CD14-positive monocyte (primary cell): ENCODE results near the gene SCNN1A. TPM values are rescaled to one million over a fixed set of nuclear protein-coding genes. Genes with fewer than 3 reads are reported as not detected.

ENCODE experiments used
- DNase-seq, 3 donors: peaks; one replicate each; pipeline ENCODE4 v3.0.0-alpha.2; 2011 to 2022
- H2AFZ ChIP-seq: 2 replicates; pipeline ENCODE4 v1.6.0; 2012; ENCODE audit warnings: mild to moderate bottlenecking, low read depth, low read length, inconsistent platforms; ENCODE audit not compliant: insufficient read depth, poor library complexity, severe bottlenecking
- H3K27ac ChIP-seq, 2 donors: 1 replicate in 1 of 2; 2 replicates in 1 of 2; pipeline ENCODE4 v1.5.1; 2012 to 2013; ENCODE audit warnings: low read length in 2 of 2, control low read depth in 1 of 2, inconsistent platforms in 1 of 2, low read depth in 1 of 2, mild to moderate bottlenecking in 1 of 2
- H3K27me3 ChIP-seq, 2 donors: one replicate each; pipeline versions ENCODE4 v1.6.0 to v1.6.1; 2011 to 2013; ENCODE audit warnings: low read length in 2 of 2; ENCODE audit not compliant: control insufficient read depth in 2 of 2, insufficient read depth in 2 of 2
- H3K36me3 ChIP-seq, 2 donors: replicated peaks in 1 of 2; 1 replicate in 1 of 2; 2 replicates in 1 of 2; pipeline versions ENCODE4 v1.5.1 to v1.6.1; 2012 to 2013; ENCODE audit warnings: low read length in 2 of 2, control low read depth in 1 of 2, inconsistent platforms in 1 of 2, mild to moderate bottlenecking in 1 of 2; ENCODE audit not compliant: insufficient read depth in 2 of 2, control insufficient read depth in 1 of 2
- H3K4me1 ChIP-seq, 2 donors: 1 replicate in 1 of 2; 2 replicates in 1 of 2; pipeline versions ENCODE4 v1.5.1 to v1.6.1; 2012 to 2013; ENCODE audit warnings: low read length in 2 of 2, control low read depth in 1 of 2, inconsistent platforms in 1 of 2, mild to moderate bottlenecking in 1 of 2, moderate library complexity in 1 of 2; ENCODE audit not compliant: insufficient read depth in 2 of 2, control insufficient read depth in 1 of 2
- H3K4me2 ChIP-seq: replicated peaks from 2 replicates; pipeline ENCODE3; 2012; ENCODE audit warnings: low read length, moderate library complexity, mild to moderate bottlenecking; ENCODE audit not compliant: poor library complexity, severe bottlenecking; ENCODE audit errors: extremely low read depth
- H3K4me3 ChIP-seq, 3 experiments: fragments of 200-600 bp in 1 of 3; sonication (generic) in 1 of 3; replicated peaks in 1 of 3; 1 replicate in 2 of 3; 2 replicates in 1 of 3; pipeline ENCODE4 v1.5.1; 2011 to 2013; ENCODE audit warnings: low read length in 3 of 3, mild to moderate bottlenecking in 3 of 3, control low read depth in 2 of 3, low read depth in 2 of 3, inconsistent platforms in 1 of 3, moderate library complexity in 1 of 3
- H3K79me2 ChIP-seq: 2 replicates; pipeline ENCODE4 v1.6.0; 2012; ENCODE audit warnings: mild to moderate bottlenecking, control low read depth, inconsistent platforms, low read length, moderate library complexity; ENCODE audit not compliant: insufficient read depth
- H3K9ac ChIP-seq: 2 replicates; pipeline ENCODE4 v1.6.0; 2017; ENCODE audit warnings: low read length, mild to moderate bottlenecking; ENCODE audit not compliant: insufficient read depth, poor library complexity, severe bottlenecking
- H3K9me3 ChIP-seq, 2 donors: replicated peaks in 1 of 2; 1 replicate in 1 of 2; 2 replicates in 1 of 2; pipeline versions ENCODE4 v1.5.1 to v1.6.1; 2012 to 2013; ENCODE audit warnings: low read length in 2 of 2, control low read depth in 1 of 2; ENCODE audit not compliant: control insufficient read depth in 1 of 2, insufficient read depth in 1 of 2
- H4K20me1 ChIP-seq: 2 replicates; pipeline ENCODE4 v1.6.0; 2012; ENCODE audit warnings: mild to moderate bottlenecking, low read length, control low read depth, moderate library complexity; ENCODE audit not compliant: insufficient read depth
- H3K27ac Mint-ChIP-seq, 7 donors: one replicate each; pipeline ENCODE4 v1.8.0; 2020; ENCODE audit warnings: mild to moderate bottlenecking in 7 of 7, mixed read lengths in 7 of 7, moderate library complexity in 6 of 7, inconsistent platforms in 2 of 7
- H3K27me3 Mint-ChIP-seq, 3 donors: one replicate each; pipeline ENCODE4 v1.8.0; 2021 to 2022; ENCODE audit warnings: low read depth in 3 of 3, mild to moderate bottlenecking in 3 of 3, mixed read lengths in 3 of 3, moderate library complexity in 3 of 3, inconsistent platforms in 1 of 3
- H3K36me3 Mint-ChIP-seq, 2 donors: one replicate each; pipeline ENCODE4 v1.8.0; 2020; ENCODE audit warnings: mixed read lengths in 2 of 2, inconsistent platforms in 1 of 2, mild to moderate bottlenecking in 1 of 2
- H3K4me1 Mint-ChIP-seq: one replicate; pipeline ENCODE4 v1.8.0; 2020; ENCODE audit warnings: mild to moderate bottlenecking, mixed read lengths
- H3K4me3 Mint-ChIP-seq, 2 donors: one replicate each; pipeline ENCODE4 v1.8.0; 2020; ENCODE audit warnings: mild to moderate bottlenecking in 2 of 2, mixed read lengths in 2 of 2, moderate library complexity in 1 of 2
- H3K9me3 Mint-ChIP-seq, 7 donors: one replicate each; pipeline ENCODE4 v1.8.0; 2020 to 2022; ENCODE audit warnings: mixed read lengths in 7 of 7, mild to moderate bottlenecking in 6 of 7, moderate library complexity in 6 of 7, inconsistent platforms in 2 of 7
- WGBS: methylation state at CpG from one replicate; pipeline ENCODE4 v1.1.5; 2013; ENCODE audit warnings: missing lambda C conversion rate; ENCODE audit not compliant: insufficient coverage; 5-methylcytosine and 5-hydroxymethylcytosine counted together
- intact Hi-C, 2 donors: fragments of 100-400 bp; cut with micrococcal nuclease; formaldehyde crosslinking; loops; one replicate each; pipeline versions ENCODE4 v1.15.0 to v1.15.1; 2023
- polyA plus RNA-seq, 3 donors: library from polyadenylated mRNA; depleted of rRNA in 1 of 3; unstranded in 2 of 3; stranded (reverse) in 1 of 3; fragments of 300-500 nt in 2 of 3; fragments of >200 nt in 1 of 3; fragmentation: Illumina TruSeq in 2 of 3; gene quantifications; 1 replicate in 2 of 3; 2 replicates in 1 of 3; pipeline ENCODE4 v1.2.3, GENCODE V29; 2012 to 2021
- TF ChIP-seq, protein P1 (sequence below): fragments of 200-600 bp; IDR thresholded peaks from one replicate; pipeline ENCODE4 v1.8.0; 2022; ENCODE audit warnings: antibody characterized with exemption, mild to moderate bottlenecking

The SCNN1A gene
- polyA plus RNA-seq, 3 donors = 0.11 to 0.68 (median 0.63) TPM

DNA sequence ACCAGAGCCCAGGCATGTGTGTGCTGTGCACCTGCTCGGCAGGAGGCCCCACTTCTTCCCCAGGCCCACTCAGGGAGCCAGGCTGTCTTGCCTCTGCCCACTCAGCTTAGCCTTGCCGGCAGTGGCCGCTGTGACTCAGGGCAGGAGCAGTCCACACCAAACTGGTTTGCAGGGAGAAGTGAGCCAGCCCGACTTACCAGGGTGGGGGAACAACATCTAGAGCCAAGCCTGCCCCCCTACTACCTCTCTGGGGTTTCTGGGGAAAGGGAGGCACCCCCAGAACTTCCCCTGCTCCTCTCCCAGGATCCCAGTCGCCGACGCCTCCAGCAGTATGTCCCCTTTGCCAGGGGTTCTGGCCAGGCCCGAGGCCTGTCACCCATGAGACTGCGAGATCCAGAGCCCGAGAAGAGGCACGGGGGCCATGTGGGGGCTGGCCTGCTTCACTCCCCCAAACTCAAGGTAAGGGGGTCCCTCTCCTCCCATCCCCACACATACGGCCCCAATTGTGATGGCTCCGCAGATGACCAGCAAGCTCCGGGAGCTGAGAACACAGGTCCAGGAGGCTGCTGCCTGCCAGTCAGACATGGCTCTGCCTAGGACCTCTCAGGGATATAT is 61.9 kb downstream of the SCNN1A start:
- peaks cover 0 to 2% (median 0%) of the 10 kb centered on the region in 7 donors for H3K9me3 Mint-ChIP-seq
- H3K36me3 ChIP-seq = no peaks in the 10 kb centered on the region
- peaks cover 24 to 44% (median 34%) of the 10 kb centered on the region in 3 donors for H3K27me3 Mint-ChIP-seq
- intact Hi-C loops = no loop called here
- H3K4me1 ChIP-seq = peaks cover 9 to 18% of the 10 kb centered on the region in 2 donors
- H3K36me3 Mint-ChIP-seq = peaks cover 0 to 4% of the 10 kb centered on the region in 2 donors
- TF ChIP-seq, protein P1, sequence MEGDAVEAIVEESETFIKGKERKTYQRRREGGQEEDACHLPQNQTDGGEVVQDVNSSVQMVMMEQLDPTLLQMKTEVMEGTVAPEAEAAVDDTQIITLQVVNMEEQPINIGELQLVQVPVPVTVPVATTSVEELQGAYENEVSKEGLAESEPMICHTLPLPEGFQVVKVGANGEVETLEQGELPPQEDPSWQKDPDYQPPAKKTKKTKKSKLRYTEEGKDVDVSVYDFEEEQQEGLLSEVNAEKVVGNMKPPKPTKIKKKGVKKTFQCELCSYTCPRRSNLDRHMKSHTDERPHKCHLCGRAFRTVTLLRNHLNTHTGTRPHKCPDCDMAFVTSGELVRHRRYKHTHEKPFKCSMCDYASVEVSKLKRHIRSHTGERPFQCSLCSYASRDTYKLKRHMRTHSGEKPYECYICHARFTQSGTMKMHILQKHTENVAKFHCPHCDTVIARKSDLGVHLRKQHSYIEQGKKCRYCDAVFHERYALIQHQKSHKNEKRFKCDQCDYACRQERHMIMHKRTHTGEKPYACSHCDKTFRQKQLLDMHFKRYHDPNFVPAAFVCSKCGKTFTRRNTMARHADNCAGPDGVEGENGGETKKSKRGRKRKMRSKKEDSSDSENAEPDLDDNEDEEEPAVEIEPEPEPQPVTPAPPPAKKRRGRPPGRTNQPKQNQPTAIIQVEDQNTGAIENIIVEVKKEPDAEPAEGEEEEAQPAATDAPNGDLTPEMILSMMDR = no peak
- H3K79me2 ChIP-seq = no peaks in the 10 kb centered on the region
- DNase-seq = no peak
- H3K27me3 ChIP-seq = peaks cover 3 to 17% of the 10 kb centered on the region in 2 donors
- no peak overlapping the region for H3K4me3 Mint-ChIP-seq
- H2AFZ ChIP-seq = no peak overlapping the region
- peaks cover 13% of the 10 kb centered on the region for H3K4me1 Mint-ChIP-seq
- no peak overlapping the region for H3K27ac ChIP-seq
- no peak overlapping the region for H3K4me3 ChIP-seq
- H3K27ac Mint-ChIP-seq = no peak overlapping the region
- no peaks in the 10 kb centered on the region for H4K20me1 ChIP-seq
- no peaks in the 10 kb centered on the region for H3K9me3 ChIP-seq
- H3K4me2 ChIP-seq = no peak overlapping the region
- H3K9ac ChIP-seq = no peak overlapping the region
- WGBS = 100% methylated on average over 7 of the region's 14 CpGs

DNA sequence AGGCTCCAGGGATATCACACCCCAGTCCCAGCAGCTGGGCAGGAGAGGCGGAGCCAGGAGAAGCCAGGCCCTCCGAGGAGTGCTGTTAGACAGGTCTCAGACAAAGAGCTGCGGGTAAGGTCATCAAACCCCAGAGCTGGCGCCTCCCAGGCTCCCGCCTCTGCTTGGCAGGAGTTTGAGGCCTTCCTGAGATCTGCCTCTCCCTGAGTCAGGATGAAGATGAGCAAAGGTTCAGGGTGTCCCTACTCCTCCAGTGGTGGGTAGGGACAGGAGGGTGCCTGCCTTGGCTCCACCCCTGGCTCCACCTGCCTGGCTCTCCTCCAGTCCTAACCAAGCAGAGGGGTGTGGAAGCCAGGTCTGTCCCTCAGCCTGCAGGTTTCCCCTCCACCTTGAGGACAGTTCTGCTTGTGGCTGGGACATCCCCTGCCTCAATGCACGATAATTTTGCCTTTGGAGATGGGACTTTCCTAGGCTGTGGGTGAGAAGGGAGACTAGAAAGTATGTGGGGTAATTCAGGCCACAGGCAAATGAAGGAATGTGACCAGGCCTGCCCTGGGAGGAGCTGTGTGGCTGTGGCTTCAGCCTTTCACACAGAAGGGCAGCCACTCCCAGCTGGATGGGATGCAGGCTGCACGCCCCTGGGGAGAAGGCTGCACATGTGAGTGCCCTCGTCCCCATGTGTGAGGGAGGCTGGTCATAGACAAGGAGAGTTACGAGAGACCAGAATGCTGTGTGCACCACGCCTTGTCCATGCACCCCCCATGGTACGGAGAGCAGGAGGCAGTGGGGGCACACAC is 62.6 kb downstream of the SCNN1A start:
- Mint-ChIP-seq H3K27me3 (peaks cover 19 to 38% (median 28%) of the 10 kb centered on the region in 3 donors), H3K4me3 (no peak overlapping the region), H3K9me3 (peaks cover 0 to 2% (median 0%) of the 10 kb centered on the region in 7 donors), H3K36me3 (peaks cover 0 to 4% of the 10 kb centered on the region in 2 donors), H3K27ac (peak overlapping the region in 1 of 7 donors; percentile 43), H3K4me1 (peaks cover 14% of the 10 kb centered on the region)
- Histone ChIP-seq H3K36me3 (no peaks in the 10 kb centered on the region), H3K4me3 (no peak overlapping the region), H3K27me3 (peaks cover 3 to 14% of the 10 kb centered on the region in 2 donors), H3K79me2 (no peaks in the 10 kb centered on the region), H3K4me2 (no peak overlapping the region), H3K9me3 (no peaks in the 10 kb centered on the region), H4K20me1 (no peaks in the 10 kb centered on the region), H3K4me1 (peaks cover 11 to 22% of the 10 kb centered on the region in 2 donors), H3K27ac (no peak overlapping the region), H2AFZ (no peak overlapping the region), H3K9ac (no peak overlapping the region)
- intact Hi-C loops = no loop called here
- TF ChIP-seq, protein P1 = no peak
- no peak for DNase-seq
- WGBS = 94% methylated on average over 10 of the region's 11 CpGs
